Measurements from ENCODE around the gene RAP1B.

Gene RAP1B

GRCh38 chr12:68610370-68611093 lies at the start of gene RAP1B:
RAP1B (plus strand) TSS chr12:68610899; CDS start chr12:68648725, 37,826 bp downstream.
- peak; percentile 52 for DNase-seq (ENCODE audit: low read depth)

DNA sequence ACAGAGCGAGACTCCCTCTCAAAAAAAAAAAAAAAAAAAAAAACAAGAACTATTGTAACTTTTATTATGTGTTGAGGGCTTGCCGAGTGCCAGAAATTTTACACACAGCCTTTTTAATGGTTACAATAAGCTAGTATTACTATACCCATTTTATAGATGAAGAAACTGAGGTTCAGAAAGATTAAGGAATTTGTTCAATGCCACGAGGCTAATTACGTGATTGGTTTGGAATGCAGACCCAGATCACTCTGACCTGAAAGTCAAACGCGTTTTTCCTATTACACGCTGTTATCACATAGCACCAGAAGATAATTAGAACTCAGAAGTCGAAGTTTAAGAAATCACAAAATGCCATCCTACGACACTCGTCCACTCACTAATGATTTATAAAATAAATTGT lies 48.9 kb upstream of the RAP1B start:
- DNase-seq (ENCODE audit: low read depth), result no peak

DNA sequence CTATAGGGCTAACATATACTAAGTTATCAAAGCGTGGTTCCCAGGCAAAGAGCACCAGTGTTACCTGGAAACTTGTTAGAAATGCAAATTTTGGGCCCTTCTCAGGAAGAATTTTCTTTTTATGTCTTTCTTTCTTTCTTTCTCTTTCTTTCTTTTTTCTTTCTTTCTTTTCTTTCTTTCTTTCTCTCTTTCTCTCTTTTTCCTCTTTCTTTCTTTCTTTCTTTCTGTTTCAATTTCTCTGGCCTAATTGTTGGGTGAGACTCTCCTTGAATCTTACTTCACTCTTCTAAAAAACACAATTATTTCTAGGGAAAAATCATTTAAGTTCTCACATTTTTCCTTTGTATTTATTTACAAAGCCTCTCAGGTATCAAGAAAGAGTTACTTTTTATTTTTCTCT lies 46.5 kb upstream of the RAP1B start:
- DNase-seq (ENCODE audit: low read depth), result no peak

DNA sequence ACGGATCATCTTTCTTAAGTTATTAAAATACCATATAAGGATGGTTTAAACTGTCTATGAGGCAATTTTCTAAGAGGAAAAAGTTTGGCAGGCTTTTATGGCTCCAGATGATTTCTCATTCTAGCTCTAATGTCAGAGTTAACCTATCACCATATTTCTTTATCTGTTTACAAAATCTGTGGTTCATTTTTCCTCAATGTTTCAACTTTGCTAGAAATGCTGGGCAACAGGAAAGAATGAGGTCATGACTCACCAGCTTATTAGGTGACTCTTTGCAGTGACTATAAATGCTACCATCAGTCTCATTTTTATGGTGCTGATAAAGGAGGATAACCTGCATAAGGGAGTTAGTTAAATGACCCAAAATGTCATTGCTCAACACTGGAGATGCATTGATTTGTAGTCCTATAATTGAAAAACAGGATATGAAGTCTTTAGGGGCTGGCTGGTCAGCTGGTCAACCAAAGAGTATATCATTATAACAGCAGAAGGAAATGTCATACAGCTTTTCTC lies 45.3 kb upstream of the RAP1B start:
- no peak for DNase-seq (ENCODE audit: low read depth)

GRCh38 chr12:68568922-68569569 lies 41.7 kb upstream of the RAP1B start:
- DNase-seq (ENCODE audit: low read depth), result no peak

DNA sequence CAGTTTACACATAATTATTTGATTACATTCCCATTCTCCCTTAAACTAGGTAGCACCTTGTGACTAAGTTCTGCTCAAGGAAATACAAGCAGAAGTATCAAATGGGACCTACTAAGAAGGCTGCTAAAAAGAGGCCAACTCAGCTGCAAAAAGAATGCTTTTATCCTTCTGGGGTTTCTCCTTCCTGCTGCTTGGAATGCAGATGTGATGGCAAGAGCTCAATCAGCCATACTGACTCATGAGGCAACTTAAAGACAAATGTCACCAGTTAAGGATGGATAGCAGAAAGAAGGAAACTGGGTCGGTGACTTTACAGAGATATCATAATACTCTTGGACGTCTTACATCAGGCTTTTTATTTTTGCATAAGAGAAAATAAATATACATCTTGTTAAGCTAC lies 38.0 kb upstream of the RAP1B start:
- DNase-seq (ENCODE audit: low read depth), result no peak

GRCh38 chr12:68573406-68573805 lies 37.3 kb upstream of the RAP1B start:
- DNase-seq (ENCODE audit: low read depth), result no peak

- no peak for DNase-seq (ENCODE audit: low read depth)
Measured at GRCh38 chr12:68577949-68578348, 32.8 kb upstream of the RAP1B start.

- DNase-seq (ENCODE audit: low read depth), result no peak
Measured at GRCh38 chr12:68578765-68579164, 31.9 kb upstream of the RAP1B start.

GRCh38 chr12:68579254-68579653 lies 31.4 kb upstream of the RAP1B start:
- DNase-seq (ENCODE audit: low read depth), result no peak

GRCh38 chr12:68580911-68581310 lies 29.8 kb upstream of the RAP1B start:
- DNase-seq (ENCODE audit: low read depth), result no peak

- DNase-seq (ENCODE audit: low read depth), result no peak
Measured at GRCh38 chr12:68581926-68582325, 28.8 kb upstream of the RAP1B start.

DNA sequence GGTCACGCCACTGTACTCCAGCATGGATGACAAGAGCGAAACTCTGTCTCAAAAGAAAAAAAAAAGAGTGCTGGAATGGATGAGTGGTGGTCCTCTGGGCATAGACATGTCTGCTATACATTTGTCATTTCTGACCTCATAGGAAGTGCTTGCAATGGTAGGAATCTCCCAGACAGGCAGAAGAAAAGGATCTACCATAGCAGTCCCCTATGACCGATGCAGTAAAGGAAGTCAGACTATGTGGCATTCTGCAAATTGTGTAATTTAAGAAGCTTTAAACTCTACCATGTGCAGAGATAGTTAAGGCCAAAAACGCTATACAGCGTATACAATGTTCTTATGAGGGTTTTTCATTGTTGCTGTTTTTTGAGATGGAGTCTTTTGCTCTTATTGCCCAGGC lies 24.7 kb upstream of the RAP1B start:
- DNase-seq (ENCODE audit: low read depth), result no peak

- no peak for DNase-seq (ENCODE audit: low read depth)
Measured at GRCh38 chr12:68587448-68587873, 23.2 kb upstream of the RAP1B start.

GRCh38 chr12:68589194-68589593 lies 21.5 kb upstream of the RAP1B start:
- DNase-seq (ENCODE audit: low read depth), result no peak

DNA sequence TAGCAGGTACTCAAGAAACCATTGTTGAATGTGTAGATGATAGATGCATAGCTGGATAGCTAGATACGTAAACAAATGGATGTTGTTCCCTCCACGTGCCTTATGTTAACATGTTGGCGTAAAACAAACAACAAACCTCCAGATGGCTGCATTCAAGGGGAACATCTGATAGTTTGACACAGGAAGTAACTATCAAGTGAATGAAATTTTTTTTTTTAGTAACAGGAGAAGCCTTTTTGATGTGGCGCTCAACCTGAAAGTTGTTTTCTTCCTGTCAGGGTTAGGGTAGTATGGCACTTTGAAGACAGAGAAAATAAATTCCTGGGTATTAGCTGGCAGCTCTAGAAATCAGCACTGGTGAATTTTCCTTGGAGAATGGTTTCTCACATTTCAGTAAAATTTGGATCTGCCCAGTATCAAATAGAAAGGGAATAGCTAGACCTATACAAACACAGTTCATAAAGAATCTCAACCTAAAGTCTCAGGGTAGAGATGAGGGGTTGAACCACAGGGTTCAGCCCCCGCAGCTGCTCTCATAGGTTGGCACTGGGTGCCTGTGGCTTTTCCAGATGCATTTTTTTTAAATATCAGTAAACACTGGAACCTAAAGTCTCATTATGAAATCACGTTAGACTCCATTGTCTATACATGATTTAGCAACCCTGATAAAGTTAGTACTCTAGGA lies 18.8 kb upstream of the RAP1B start:
- DNase-seq (ENCODE audit: low read depth), result no peak

DNA sequence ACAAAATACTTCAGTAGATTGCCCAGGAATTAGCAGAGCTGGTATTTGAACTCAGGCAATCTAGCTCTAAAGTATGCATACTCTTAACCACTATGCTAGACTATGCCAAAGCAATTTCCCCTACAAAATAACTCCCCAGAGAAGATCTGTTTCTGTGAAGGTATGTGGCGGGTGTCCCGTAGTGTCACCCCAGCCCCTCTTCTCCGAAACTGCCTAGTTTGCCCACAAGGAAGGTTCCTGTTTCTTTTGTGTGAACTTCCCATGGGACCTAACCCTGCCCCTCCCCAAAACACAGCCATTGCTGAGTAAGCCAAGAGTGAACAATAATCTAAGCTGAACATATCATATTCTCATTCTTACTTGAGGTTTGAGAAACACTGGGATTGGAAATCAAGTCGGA lies 15.5 kb upstream of the RAP1B start:
- no peak for DNase-seq (ENCODE audit: low read depth)

GRCh38 chr12:68601767-68602166 lies 8.9 kb upstream of the RAP1B start:
- DNase-seq (ENCODE audit: low read depth), result no peak

GRCh38 chr12:68602720-68603119 lies 8.0 kb upstream of the RAP1B start:
- no peak for DNase-seq (ENCODE audit: low read depth)

DNA sequence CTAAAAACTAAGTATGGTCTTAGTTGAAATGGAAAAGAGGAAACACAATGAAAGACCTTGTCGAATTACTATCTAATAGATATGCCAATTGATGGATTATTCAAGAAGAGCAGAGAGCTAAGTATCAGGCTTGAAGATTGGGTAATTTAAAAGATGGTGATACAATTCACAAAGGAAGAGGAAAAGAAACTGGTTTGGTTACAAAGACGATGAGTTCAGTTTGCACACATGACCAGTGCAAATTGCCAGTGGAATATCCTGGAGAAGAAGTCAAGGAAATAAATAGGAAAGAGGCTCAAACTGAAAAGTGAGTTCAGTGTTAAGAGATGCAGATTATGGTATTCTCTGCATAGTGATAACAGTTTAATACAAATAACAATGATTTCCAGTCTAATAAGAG lies 2.5 kb upstream of the RAP1B start:
- DNase-seq (ENCODE audit: low read depth), result no peak

DNA sequence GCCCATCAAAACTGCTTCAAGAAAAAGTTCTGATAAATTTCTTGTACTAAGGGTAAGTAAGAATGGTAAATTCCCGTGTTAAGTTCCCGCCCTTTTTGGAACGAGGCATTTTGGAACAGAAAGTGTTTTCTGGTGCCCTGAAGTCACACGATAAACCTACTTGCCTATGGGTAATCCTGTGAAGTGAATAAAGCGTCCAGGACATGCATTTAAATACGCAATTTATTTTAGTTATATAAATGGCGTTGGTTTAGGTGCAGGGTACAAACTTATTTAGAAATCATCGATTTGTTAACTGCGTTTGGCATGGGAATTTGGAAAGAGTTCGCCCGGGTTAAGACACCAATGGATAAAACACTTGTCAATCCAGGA lies 715 bp upstream of the RAP1B start:
- DNase-seq (ENCODE audit: low read depth), result no peak

DNA sequence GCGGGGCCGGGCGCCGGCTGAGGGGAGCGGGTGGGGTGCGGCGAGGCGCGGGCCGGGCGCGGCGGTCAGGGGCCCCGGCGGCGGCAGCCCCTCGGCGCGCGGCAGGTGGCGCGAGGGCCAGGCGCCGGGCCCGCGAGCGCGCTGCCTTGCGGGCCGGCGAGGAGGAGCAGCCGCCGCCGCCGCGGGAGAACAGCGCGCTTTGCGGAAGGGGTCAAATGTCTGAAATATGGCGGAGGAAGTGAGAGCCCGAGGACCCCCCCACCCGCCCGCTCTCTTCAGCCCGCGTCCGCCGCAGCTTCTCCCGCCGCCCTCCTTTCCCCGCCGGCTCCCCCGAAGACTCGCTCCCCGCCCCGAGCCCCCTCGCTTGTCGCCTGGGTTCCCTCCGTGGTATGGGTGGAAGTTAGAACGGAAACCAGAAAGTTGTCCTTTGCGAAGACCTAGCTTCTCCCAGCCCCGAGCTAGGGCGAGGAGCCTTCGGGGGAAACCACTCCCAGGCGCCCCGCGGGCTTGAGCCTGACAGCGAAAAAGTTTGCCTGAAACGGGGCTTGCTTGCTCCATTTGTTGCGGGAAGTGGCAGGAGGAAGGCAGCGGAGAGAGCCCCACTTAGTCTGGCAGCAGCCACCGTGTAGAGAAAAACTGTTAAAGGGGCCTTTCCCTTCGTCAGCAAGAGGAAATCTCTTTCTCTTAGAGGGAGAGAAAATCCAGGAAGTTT lies 551 bp downstream of the RAP1B start:
- DNase-seq (ENCODE audit: low read depth), result no peak

- no peak for DNase-seq (ENCODE audit: low read depth)
Measured at GRCh38 chr12:68611806-68612160, 1.1 kb downstream of the RAP1B start.

Data from CMK (cell line).